HG03354 (cell line): ENCODE results near the gene SLC13A3.

Source experiments
- ATAC-seq: cut with Tn5 transposase; IDR thresholded peaks from one replicate; pipeline ENCODE4 v1.9.1; 2021; ENCODE audit warnings: mild to moderate bottlenecking; ENCODE audit not compliant: unreplicated experiment, poor library complexity, severe bottlenecking

The SLC13A3 gene

DNA sequence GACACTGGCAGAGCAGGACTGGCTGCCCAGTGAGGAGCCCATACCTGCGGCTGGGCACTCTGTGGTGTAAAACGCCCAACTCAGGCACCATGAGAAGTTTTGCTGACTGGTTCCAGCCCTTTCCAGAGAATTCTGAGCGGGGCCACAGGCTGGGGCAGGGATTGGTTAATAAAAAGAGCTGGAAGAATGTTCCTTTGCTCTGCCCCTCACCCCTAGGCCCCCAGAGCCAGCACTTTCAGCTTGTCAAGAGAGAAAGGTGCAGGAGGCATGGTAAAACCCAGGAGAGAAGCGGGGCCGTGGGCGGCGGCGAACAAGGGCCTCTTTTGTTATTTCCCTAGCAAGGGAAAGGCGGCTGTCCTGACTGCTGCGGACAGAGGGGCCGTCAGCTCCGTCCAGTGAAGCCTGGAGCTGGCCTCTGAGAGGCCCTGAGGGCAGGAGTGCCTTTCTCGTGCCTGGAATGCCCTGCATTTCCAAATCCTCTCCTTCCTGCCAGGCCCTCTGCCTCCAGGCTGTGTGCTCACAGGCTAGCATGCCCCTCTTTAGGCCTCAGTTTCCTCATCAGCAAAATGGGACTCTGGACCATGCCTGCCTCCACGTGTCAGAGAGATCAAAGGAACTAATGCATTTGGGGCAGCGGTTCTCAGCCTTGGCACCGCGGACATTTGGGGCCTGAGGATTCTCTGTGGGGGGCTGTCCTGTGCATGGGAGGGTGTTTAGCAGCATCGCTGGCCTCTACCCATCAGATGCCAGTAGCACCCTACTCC is 12.9 kb downstream of the SLC13A3 start:
- ATAC-seq: no peak

DNA sequence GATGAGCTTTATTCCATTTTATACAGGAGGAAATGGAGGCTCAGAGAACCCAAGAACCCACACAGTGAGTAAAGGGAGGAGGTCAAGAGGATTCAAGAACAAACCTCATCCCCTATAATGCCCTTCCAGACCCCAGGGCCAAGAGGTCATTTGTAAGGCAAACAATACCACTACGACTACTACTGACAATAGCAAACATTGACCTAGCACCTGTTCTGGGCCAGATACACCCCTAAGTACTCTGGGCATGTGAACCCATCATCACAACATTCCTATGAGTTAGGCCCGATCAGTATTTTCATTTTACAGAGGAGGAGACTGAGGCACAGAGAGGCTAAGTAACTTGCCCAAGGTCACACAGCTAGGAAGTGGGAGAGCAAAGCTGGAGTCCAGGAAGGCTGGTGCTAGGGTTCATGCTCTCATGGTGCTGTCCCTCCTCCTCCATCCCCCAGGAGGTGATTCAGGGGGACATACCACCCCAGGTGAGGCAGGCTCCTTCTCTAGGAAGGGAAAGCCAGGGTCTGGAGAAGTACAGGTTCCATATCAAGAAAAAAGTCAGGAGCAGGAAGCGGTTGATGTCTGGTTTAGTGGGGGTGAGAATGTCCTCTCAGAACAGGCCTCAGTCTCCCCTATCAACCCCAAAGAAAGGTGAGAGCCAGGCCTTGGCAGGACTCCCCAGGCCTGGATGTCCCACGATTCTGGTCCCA is 13.7 kb downstream of the SLC13A3 start:
- no peak for ATAC-seq

DNA sequence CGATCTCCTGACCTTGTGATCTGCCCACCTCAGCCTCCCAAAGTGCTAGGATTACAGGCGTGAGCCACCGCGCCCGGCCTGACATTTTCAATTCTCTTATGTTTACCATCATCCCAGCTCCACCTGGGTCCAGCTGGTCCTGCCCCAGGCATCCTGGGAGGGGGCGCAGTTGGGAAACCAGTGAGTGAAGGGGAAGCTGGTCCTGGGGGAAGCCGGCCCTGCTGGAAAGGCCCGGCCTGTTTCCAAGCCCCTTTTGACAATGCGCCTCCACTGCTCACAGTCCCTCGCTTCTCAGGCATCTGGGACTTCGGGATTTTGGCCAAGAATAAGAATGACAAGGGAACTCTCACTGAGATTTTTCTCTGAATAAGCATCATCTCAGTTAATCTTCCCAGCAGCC is 14.2 kb downstream of the SLC13A3 start:
- no peak for ATAC-seq

DNA sequence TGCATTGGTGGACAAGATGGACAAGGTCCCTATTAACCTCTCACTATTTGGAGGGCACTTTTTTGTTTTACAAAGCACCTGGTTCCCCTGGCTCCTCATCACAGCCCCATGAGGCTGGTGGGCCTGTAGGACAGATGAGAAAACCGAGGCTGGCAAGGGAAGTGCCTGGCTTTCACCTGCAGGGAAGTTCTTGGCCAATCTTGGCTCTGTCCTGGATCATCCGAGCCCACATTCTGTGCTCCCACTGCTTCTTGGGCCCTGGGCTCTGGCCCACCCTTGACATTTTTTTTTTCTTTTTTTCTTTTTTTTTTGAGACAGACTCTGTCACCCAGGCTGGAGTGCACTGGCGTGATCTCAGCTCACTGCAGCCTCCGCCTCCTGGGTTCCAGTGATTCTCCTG is 14.7 kb downstream of the SLC13A3 start:
- ATAC-seq: no peak

DNA sequence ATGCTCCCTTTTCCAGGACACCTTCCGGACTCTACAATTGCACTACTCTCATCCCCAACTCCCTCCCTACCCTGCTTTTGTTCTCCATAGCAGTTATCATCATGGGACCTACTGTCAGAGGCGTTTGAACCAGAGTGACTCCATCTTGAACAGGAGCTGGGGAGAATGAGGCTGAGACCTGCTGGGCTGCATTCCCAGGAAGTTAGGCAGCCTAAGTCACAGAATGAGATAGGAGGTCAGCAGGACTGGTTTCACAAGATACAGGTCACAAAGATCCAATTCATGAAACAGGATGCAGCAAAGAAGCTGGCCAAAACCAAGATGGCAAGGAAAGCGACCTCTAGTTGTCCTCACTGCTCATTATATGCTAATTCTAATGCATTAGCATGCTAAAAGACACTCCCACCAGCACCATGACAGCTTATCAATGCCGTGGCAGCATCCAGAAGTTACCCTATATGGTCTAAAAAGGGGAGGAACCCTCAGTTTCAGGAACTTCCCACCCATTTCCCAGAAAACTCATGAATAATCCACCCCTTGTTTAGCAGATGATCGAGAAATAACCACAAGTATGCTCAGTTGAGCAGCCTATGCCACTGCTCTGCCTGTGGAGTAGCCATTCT is 15.6 kb downstream of the SLC13A3 start:
- ATAC-seq: no peak

DNA sequence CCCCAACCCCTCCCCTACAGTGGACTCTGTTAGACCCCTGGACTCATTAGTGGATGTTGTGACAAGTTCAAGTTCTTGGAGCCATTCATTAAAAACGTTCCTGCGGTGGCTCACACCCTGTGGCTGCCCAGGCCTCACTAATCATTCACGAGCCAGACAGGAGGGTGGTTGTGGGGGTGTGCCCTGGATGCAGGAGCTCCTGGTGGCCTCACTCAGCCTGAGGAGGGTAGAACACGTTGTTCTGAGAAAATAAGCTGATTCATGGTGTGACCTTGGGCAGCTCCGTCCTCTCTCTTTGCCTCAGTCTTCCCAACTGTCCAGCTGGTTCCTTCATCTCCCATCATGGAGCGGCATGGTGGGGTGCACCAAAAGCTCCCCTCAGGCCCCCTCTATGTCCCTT is 16.7 kb downstream of the SLC13A3 start:
- no peak for ATAC-seq

DNA sequence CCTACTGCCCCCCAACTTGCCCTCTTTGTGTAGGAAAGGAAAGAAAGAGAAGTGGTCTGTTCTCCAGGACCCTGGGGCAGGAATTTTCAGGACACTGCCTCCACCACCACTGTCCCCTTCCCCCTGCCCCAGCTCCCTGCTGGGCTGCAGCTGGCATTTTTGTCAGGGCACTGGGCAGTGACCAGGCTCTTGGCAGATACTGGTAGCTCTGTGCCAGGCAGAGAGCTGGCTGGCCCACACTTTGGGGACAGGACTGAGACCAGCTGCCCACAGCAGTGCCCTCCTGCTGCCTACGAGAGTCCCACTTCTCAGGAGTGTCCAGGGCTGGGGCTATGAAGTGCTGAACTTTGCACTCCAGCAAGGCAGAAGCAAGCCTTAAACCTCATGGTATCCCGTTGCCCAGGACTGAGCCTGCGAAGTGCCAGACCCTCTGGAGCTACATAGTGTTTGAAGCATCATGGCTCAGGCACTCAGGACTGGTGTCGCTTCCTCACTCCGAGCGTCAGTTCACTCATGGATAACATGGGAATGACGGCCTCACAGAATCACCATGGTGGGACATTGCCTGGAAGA is 19.3 kb downstream of the SLC13A3 start:
- ATAC-seq: no peak

DNA sequence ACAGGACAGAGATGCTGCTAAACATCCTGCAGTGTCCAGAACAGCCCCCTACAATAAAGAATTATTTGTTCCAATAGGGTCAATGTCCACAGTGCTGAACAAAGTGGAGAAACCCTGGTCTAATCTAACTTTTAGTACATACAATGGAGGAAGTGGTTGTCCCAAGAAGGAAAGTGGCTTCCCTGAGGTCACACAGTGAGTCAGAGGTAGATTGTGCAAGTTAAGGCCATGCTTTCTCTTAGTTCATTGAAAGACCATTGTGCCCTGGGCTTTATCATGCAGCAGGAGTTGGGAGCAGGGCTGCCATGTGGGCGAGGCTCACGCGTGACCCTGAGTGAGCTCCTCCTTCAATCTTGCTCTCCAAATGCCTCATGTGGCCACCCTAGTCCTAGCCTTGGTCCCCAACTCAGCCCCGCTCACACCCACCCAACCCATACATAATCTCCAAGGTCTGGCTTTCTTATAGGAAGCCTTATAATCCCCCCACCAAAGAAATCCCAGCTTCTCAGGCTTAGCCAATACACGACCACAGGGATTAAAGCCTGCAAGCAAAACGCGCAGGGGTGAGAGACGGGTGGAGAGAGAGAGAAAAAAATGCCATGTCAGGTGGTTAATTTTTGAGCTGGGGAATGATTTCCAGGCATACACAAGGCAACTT is 19.9 kb downstream of the SLC13A3 start:
- no peak for ATAC-seq

DNA sequence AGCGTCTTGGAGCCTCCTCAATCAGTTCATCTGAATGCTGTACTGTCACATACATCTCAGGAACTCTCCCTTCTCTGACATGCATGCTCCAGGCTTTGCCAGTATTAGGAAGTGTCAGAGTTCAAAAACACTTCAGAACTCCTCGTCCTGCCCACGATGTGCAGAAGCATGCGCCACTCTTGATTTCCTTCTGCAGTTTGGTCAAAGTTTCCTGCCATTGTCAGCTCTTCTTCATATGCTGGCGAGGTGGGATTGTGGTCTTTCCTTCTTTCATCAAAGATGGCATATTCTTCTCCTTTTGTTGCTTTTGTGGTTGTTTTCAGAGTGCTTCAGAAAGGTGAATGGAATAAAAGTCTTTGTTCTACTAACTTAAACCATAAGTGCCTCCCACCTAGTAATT is 21.0 kb downstream of the SLC13A3 start:
- no peak for ATAC-seq

DNA sequence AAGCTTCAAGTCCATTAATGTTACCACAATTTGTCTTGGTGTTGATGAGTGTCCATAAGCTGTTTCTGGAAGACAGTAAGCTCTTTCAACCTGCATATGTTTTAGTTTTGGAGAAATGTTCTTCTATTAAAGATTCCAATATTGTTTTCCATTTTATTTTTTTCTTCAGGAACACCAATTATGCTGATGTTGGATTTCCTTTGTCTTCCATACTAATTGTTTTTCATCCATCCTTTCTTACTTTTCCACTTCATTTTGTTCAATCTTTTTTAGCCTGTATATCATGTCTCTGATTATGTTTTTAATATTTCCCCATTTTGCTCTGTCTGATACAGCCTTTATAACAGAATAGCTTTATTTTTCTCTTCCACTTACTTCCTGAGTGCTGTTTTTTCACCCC is 21.9 kb downstream of the SLC13A3 start:
- no peak for ATAC-seq

DNA sequence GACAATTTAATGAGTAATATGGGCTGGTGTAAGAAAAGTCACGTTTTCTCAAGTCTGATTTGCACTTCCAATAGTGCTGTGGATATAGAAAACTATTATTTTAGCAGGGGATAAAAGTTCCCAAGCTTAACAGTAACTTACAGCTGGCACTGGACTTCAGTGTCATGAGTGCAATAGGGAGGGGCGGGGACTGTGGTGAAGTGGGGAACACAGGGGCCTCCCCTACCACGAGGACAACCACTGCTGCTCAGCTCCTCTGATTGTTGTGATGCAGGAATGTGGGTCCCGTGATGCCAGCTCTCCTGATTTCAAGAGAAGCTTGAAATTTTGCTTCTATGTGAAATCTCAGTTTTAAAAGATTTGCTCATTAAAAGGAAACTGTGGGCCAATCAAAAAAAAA is 24.0 kb downstream of the SLC13A3 start:
- no peak for ATAC-seq

DNA sequence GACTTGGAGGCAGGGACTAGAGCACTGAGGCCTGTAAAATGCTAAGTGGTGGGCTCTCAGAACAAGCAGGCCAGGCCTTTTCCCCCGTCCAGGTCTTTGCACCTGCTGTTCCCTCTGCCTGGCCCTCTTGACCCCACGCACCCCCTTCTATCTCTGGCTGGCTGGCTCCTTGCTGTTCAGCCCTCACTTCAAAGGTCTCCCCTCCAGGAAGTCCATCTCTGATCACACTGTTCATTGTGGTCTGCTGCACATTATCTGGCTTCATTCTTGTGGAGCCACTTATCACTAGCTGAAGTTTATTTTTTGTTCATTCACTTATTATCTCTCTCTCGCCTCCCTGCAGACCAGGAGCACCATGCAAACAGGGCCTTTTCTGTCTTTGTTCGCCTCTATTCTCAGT is 24.5 kb downstream of the SLC13A3 start:
- ATAC-seq: no peak

DNA sequence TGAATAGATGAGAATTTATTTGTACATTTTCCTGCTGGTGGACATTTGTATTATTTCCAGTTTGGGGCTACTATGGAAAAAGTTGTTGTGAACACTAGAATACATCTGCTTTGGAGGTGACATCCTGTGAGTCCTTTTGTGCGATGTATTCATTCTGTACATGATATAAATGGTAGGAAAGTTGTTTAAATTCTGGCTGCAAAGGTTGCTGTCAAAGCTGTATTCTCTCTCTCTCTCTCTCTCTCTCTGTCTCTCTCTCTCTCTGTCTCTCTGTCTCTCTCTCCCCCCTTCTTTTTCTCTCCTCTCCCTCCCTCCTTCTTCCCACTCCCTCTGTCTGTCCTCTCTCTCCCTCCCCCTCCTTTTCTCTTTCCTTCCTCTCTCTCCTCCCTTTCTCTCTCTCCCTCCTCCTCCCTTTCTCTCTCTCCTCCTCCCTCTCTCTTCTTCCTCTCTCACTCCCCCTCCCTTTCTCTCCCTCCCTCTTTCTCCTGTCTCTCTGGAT is 25.3 kb downstream of the SLC13A3 start:
- ATAC-seq: no peak

DNA sequence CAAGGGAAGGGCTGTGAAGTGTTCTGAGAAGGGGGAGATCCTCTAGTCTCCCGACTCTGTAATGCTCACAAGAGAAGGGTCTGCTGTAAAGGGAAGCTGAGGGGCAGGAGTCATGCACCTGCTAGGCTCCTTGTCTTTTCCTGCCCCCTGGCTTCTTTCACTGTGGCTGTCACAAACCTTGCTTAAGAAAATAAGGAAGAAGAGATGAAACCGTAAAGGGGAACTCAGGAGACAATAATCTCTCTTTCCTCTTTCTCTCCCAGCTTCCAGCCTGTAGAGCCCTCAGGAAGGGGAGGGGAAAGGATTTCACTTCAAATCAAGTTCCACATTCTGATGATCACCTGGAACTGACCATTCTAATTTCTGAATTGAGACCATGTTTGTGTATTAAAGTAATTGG is 26.3 kb downstream of the SLC13A3 start:
- ATAC-seq: no peak

DNA sequence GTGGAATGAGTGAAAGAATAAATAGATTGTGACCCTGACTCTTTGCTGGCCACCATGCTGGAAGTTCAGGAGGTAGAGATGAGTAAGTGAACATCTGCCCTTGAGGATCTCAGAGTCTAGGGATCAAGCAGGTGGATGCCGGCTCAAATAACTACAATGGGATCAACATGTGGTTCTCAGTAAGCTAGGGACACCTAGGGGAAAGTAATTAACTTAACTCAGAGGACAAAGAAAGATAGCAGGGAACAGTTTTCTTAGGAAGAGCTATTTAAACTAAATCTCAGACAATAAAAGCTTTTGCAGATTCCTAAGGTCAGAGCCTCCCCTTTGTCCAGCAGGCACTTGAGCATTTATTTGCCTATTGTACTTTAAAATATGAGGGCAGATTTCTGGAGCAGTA is 29.1 kb downstream of the SLC13A3 start:
- ATAC-seq: no peak

DNA sequence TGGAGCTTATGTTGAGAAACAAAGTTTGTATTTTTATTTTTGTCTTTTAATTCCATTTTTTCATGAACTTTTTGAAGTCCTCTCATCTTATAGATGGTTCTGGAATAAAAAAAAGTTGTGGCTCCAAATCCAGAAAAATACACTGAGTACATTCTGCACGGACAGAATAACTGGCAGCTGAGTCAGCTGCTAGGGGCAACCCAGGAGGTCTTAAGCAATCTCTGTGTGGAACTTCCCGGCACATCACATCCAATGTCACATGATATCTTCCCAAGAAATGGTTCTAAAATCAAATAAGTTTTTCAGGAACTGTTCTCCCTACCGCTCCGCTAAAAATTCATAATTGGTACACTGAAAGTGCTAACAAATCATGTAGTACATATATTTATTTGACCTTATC is 29.8 kb downstream of the SLC13A3 start:
- ATAC-seq: no peak

DNA sequence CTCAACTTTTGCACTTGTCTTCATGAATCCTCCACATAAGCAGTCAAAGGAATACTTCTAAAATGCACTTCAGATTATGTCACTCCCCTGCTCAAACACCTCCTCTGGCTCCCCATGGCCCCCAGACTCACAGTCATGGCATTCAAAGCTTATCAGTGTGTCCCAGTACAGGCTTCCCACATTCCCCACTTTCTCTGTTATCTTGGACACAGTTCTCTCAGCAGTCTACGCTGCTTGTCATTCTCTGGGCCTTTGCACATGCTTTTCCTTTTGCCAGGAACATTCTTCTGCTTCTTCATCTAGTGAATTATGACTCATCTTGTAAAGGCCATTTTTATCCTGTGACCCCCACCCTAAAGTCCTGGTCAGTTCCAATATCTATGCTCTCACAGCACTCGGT is 31.8 kb downstream of the SLC13A3 start:
- ATAC-seq: no peak

DNA sequence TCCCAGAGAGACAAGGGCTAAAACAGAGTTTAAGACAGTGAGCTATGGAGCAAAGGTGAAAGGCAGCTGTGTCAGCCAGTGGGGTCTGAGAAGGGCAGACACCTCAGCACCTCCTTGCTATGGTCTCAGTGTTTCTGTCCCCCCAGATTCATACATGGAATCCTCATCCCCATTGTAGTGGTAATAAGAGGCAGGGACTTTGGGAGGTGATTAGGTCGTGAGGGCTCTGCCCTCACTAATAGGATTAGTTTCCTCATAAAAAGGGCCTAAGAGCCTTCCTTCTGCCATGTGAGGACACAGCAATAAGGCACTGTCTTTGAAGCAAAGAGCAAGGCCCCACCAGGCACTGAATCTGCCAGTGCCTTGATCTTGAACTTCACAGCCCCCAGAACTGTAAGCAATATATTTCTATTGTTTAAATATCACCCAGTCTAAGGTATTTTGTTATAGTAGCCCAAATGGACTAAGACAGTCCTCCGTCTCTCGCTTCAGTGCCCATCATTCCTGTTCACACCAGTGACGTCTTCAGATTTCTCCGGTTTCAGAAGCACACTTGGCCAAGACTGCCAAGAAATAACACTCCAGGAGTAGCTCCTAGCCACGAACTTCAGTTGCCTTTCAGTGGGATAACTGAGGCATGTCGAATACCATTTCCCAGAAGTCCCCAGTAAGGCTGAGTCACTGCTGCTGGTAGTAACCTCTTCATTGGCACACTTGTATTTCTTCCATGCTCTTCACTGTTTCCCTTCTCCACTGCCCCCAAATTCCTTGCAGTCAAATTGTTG is 32.8 kb downstream of the SLC13A3 start:
- no peak for ATAC-seq

DNA sequence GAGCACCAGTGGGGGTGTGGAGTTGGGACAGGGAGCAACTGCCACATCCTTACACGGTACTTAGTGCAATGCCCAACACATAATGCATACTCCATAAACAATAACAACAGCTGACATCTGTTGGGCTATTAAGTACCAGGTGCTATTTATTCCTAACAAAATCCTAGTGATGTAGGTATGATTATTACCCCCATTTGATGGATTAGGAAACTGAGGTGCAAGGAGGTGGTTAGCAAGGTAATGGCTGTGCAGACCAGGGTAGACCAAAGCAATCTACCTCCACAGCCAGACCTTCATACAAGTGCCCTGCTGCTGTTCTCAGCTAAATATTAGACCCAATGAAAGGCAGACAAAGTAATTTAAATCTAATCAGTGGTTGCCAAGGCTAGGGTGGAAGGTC is 36.8 kb downstream of the SLC13A3 start:
- ATAC-seq: no peak
